PC-3 (cell line): ENCODE measurements around the gene ADAP2. TPM values are rescaled to one million over a fixed set of nuclear protein-coding genes. Genes with fewer than 3 reads are reported as not detected.
"Not testable (repeated sequence)": the region's sequence is repeated elsewhere in the genome, so short reads cannot be mapped to it uniquely, and the experiment has no call there.

Experiments
- ATAC-seq: fragments of 200-7000 bp; cut with Tn5 transposase; 2 replicates; pipeline ENCODE4 v1.9.1; 2020; ENCODE audit warnings: mild to moderate bottlenecking, moderate library complexity
- BruUV-seq: library from RNA; stranded (reverse); fragments of 400-500 nt; replicated peaks from 2 replicates; lab custom pipeline; 2021; lab: Mats Ljungman, UMichigan
- CTCF ChIA-PET: fragments of 300-600 bp; sonication (Branson Sonifier 250); formaldehyde crosslinking; loops from one replicate; lab custom pipeline; 2022; ENCODE audit warnings: antibody characterized with exemption; lab: Charles Lee
- POLR2A ChIA-PET: fragments of 300-600 bp; sonication (Branson Sonifier 250); formaldehyde crosslinking; loops from one replicate; lab custom pipeline; 2022; ENCODE audit warnings: antibody characterized with exemption; ENCODE audit not compliant: unreplicated experiment; lab: Charles Lee
- DNase-seq: peaks from one replicate; pipeline ENCODE4 v3.0.0-alpha.2; 2015
- H2AFZ ChIP-seq: fragments of 300-600 bp; sonication (generic); 2 replicates; pipeline ENCODE4 v1.6.0; 2016; ENCODE audit warnings: antibody characterized with exemption, low read length
- H3F3A ChIP-seq: fragments of 300-600 bp; sonication (generic); one replicate; pipeline ENCODE4 v1.6.0; 2017; ENCODE audit warnings: antibody characterized with exemption, low read length, control low read depth, mild to moderate bottlenecking; ENCODE audit not compliant: unreplicated experiment
- H3K27ac ChIP-seq: fragments of 300-600 bp; sonication (generic); 2 replicates; pipeline ENCODE4 v1.5.1; 2016; ENCODE audit warnings: mild to moderate bottlenecking, low read length
- H3K27me3 ChIP-seq: fragments of 300-600 bp; sonication (generic); 2 replicates; pipeline ENCODE4 v1.6.1; 2016; ENCODE audit warnings: low read length, mixed read lengths
- H3K36me3 ChIP-seq: fragments of 300-600 bp; sonication (generic); 2 replicates; pipeline ENCODE4 v1.6.1; 2016; ENCODE audit warnings: low read depth, mixed run types, low read length, mixed read lengths
- H3K4me1 ChIP-seq: fragments of 300-600 bp; sonication (generic); 2 replicates; pipeline ENCODE4 v1.5.1; 2016; ENCODE audit warnings: low read length; ENCODE audit not compliant: insufficient read depth
- H3K4me2 ChIP-seq: fragments of 300-600 bp; sonication (generic); 2 replicates; pipeline ENCODE4 v1.6.0; 2016; ENCODE audit warnings: low read length
- H3K4me3 ChIP-seq: fragments of 300-600 bp; sonication (generic); 2 replicates; pipeline ENCODE4 v1.5.1; 2016; ENCODE audit warnings: mild to moderate bottlenecking, low read length, mixed read lengths
- H3K79me2 ChIP-seq: fragments of 300-600 bp; sonication (generic); 2 replicates; pipeline ENCODE4 v1.6.1; 2017; ENCODE audit warnings: low read length, mixed read lengths
- H3K9ac ChIP-seq: fragments of 300-600 bp; sonication (generic); 2 replicates; pipeline ENCODE4 v1.6.0; 2016; ENCODE audit warnings: mild to moderate bottlenecking, low read length
- H3K9me2 ChIP-seq: fragments of 300-600 bp; sonication (generic); replicated peaks from 2 replicates; pipeline ENCODE4 v1.6.1; 2016; ENCODE audit warnings: mixed run types, low read length, mixed read lengths
- H3K9me3 ChIP-seq: fragments of 300-600 bp; sonication (generic); 2 replicates; pipeline ENCODE4 v1.6.1; 2016; ENCODE audit warnings: low read length, mixed read lengths
- H4K20me1 ChIP-seq: fragments of 300-600 bp; sonication (generic); 2 replicates; pipeline ENCODE4 v1.6.1; 2016; ENCODE audit warnings: low read length, mixed read lengths
- EZH2 ChIP-seq: fragments of 300-600 bp; sonication (generic); IDR thresholded peaks from one replicate; pipeline ENCODE4 v1.6.1; 2017; ENCODE audit warnings: antibody characterized with exemption, mild to moderate bottlenecking, low read length; ENCODE audit not compliant: unreplicated experiment
- EZH2phosphoT487 ChIP-seq: fragments of 300-600 bp; sonication (generic); IDR thresholded peaks from 2 replicates; pipeline ENCODE4 v1.6.1; 2018; ENCODE audit warnings: mild to moderate bottlenecking, antibody characterized with exemption, low read length, borderline replicate concordance
- intact Hi-C: fragments of 100-400 bp; cut with micrococcal nuclease; formaldehyde crosslinking; loops from 2 replicates; pipeline ENCODE4 v1.9.0; 2023
- total RNA-seq: library from RNA; depleted of rRNA; stranded (reverse); fragments of >200 nt; gene quantifications from 2 replicates; pipeline ENCODE4 v1.2.3, GENCODE V29; 2014
- TF ChIP-seq, protein P1 (sequence below): fragments of 300-600 bp; sonication (generic); conservative IDR thresholded peaks from 2 replicates; pipeline ENCODE4 v1.5.1; 2017; ENCODE audit warnings: antibody characterized with exemption, low read depth, mild to moderate bottlenecking, low read length

ADAP2 gene
- total RNA-seq, 1 experiment from 2014 or later, result 2.5 TPM

DNA sequence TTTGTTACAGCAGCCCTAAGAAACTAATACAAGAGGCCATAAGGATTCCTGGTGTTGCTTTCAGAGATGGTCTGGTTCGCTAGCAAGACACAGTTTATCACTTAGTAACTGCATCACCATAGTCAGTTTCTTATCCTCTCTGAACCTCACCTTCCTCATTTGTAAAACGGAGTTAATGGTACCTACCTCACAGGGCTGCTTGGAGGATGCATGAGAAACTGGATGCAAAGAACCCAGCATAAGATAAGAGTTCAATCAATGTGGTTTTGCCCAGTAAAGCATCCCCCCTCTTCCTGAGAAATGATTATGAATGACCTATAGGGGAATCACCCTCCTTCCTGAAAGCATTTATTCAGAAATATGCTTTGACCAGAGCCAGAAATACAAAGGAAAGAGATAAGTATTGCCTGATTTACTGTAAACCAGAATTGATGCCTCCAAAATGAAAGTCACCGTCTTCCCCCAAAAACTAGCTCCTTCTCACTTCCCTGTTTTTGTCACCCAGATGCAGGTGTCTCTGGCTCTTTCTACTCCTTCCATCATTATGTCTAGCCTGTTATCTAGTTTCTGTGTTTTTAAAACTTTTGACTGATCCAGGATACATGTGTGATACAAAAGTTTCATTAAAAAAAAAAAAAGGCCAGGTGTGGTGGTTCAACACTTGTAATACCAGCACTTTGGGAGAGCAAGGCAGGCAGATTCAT lies 12.9 kb upstream of the ADAP2 start:
- intact Hi-C loops, result loop anchor here (5.0 kb wide), 1 partner anchor 63 kb away; the partner anchor contains the start of gene RNF135
- no peaks in the 10 kb centered on the region for H3K4me1 ChIP-seq
- H3K27ac ChIP-seq, result no peak overlapping the region
- no peaks in the 10 kb centered on the region for H4K20me1 ChIP-seq
- ChIA-PET POLR2A (no interaction called here), CTCF (no interaction called here)
- no peak overlapping the region for H2AFZ ChIP-seq
- H3K4me2 ChIP-seq, result no peak overlapping the region
- H3K27me3 ChIP-seq, result no peaks in the 10 kb centered on the region
- no peaks in the 10 kb centered on the region for H3K9me3 ChIP-seq
- no peak overlapping the region for H3K9ac ChIP-seq
- ATAC-seq (no peak), DNase-seq (no peak)
- H3K36me3 ChIP-seq, result no peaks in the 10 kb centered on the region
- H3F3A ChIP-seq, result no peaks in the 10 kb centered on the region
- H3K79me2 ChIP-seq, result peaks cover 14% of the 10 kb centered on the region
- BruUV-seq, result no TSS peak
- H3K9me2 ChIP-seq, result no peaks in the 10 kb centered on the region
- no peak overlapping the region for H3K4me3 ChIP-seq
- no peak for TF ChIP-seq EZH2phosphoT487
- TF ChIP-seq, protein P1, sequence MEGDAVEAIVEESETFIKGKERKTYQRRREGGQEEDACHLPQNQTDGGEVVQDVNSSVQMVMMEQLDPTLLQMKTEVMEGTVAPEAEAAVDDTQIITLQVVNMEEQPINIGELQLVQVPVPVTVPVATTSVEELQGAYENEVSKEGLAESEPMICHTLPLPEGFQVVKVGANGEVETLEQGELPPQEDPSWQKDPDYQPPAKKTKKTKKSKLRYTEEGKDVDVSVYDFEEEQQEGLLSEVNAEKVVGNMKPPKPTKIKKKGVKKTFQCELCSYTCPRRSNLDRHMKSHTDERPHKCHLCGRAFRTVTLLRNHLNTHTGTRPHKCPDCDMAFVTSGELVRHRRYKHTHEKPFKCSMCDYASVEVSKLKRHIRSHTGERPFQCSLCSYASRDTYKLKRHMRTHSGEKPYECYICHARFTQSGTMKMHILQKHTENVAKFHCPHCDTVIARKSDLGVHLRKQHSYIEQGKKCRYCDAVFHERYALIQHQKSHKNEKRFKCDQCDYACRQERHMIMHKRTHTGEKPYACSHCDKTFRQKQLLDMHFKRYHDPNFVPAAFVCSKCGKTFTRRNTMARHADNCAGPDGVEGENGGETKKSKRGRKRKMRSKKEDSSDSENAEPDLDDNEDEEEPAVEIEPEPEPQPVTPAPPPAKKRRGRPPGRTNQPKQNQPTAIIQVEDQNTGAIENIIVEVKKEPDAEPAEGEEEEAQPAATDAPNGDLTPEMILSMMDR, result no peak
- TF ChIP-seq EZH2, result no peak

DNA sequence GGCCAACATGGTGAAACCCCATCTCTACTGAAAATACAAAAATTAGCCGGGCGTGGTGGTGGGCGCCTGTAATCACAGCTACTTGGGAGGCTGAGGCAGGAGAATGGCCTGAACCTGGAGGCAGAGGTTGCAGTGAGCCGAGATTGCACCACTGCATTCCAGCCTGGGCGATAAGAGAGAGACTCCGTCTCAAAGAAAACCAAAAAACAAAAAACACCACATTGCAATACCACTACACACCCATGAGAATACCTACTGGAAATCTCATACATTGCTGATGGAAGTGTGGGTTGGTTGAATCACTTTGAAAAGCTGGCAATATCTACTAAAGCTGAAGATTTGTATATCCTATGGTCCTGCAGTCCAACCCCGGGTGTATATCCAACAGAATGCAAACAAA lies 11.6 kb upstream of the ADAP2 start:
- H2AFZ ChIP-seq, H3K27ac ChIP-seq, ATAC-seq, H3K79me2 ChIP-seq, H3K9me3 ChIP-seq, H3K36me3 ChIP-seq, H4K20me1 ChIP-seq, H3K27me3 ChIP-seq, H3K9ac ChIP-seq, H3K4me2 ChIP-seq, DNase-seq, H3K4me1 ChIP-seq, intact Hi-C loops, H3K9me2 ChIP-seq, POLR2A ChIA-PET, H3K4me3 ChIP-seq, H3F3A ChIP-seq, BruUV-seq, CTCF ChIA-PET: not testable (repeated sequence)

DNA sequence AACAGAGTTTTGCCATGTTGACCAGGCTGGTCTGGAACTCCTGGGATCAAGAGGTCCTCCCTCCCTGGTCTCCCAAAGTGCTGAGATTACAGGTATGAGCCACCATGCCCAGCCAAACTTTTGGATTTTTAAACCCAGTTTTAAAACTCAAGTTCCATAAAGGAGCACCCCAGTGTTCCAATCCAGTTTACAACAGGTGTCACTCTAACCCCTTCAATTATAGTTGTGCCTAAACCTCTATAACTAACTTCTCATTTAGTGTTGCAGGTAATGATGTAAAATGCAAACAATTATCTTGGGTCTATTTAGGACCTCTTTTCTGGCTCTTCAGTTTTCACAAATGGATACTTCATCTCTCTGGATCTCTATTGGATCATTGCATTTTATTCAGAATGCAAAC lies 7.8 kb upstream of the ADAP2 start:
- Histone ChIP-seq H3K79me2 (no peaks in the 10 kb centered on the region), H3K27ac (no peak overlapping the region), H4K20me1 (no peaks in the 10 kb centered on the region), H3K4me1 (no peaks in the 10 kb centered on the region), H3K9me3 (no peaks in the 10 kb centered on the region), H3K9ac (no peak overlapping the region), H3K27me3 (no peaks in the 10 kb centered on the region), H3K36me3 (no peaks in the 10 kb centered on the region), H2AFZ (no peak overlapping the region), H3K4me3 (no peak overlapping the region), H3F3A (no peaks in the 10 kb centered on the region), H3K4me2 (no peak overlapping the region), H3K9me2 (no peaks in the 10 kb centered on the region)
- CTCF ChIA-PET, result no interaction called here
- BruUV-seq, result no TSS peak
- intact Hi-C loops, result no loop called here
- DNase-seq, result no peak
- no peak for TF ChIP-seq EZH2phosphoT487
- TF ChIP-seq, protein P1, result no peak
- POLR2A ChIA-PET, result no interaction called here
- ATAC-seq, result no peak
